Iris pigment epithelial cell (primary cell): Measurements from ENCODE around the gene KCTD4.
"Not testable (repeated sequence)": the region's sequence is repeated elsewhere in the genome, so short reads cannot be mapped to it uniquely, and the experiment has no call there.

Source experiments
- DNase-seq: peaks from one replicate; pipeline ENCODE4 v3.0.0-alpha.2; 2011; ENCODE audit warnings: low read depth

Gene KCTD4

GRCh38 chr13:45200701-45201232 is at the start of gene KCTD4:
TSS of gene KCTD4 (minus strand) at chr13:45201045. CDS start at chr13:45194567, 6,478 bp downstream.
- peak; percentile 46 for DNase-seq

GRCh38 chr13:45249662-45250061 is 48.8 kb upstream of the KCTD4 start:
- no peak for DNase-seq

GRCh38 chr13:45244736-45245135 is 43.9 kb upstream of the KCTD4 start:
- not testable (repeated sequence) for DNase-seq

DNA sequence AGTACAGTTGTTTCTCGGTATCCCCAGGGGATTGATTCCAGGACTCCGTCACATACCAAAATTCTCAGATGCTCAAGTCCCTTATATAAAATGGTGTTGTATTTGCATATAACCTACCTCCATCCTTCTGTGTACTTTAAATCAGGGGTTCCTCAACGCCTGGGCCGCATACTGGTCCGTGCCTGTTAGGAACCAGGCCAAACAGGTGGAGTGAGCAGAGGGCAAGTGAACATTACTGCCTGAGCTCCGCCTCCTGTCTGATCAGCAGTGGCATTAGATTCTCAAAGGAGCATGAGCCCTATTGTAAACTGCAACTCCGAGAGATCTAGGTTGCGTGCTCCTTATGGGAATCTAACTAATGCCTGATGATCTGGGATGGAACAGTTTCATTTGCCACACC is 42.2 kb upstream of the KCTD4 start:
- no peak for DNase-seq

GRCh38 chr13:45242524-45242923 is 41.7 kb upstream of the KCTD4 start:
- no peak for DNase-seq

DNA sequence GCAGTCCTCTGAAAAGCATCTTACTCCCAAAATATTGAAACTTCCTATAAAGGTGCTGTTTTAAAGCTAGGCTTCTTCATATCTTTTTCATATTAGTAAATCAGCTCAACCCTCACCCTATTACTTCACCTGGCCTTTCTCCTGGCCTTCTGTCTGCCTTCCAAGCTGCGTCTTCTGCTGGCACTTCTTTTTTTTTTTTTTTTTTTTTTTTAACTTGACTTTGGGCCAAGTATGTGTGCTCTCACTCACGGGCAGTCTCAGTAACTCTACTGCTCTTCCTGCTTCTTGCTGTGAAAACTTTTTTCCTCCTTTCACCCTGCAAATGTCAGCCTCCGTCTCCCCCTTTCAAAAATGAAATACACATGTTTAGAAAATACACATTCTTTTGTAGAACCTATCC is 41.2 kb upstream of the KCTD4 start:
- peak; percentile 58 for DNase-seq

- no peak for DNase-seq
Measured at GRCh38 chr13:45240143-45240542, 39.3 kb upstream of the KCTD4 start.

GRCh38 chr13:45238945-45239795 is 38.3 kb upstream of the KCTD4 start:
- peak; percentile 72 for DNase-seq

DNA sequence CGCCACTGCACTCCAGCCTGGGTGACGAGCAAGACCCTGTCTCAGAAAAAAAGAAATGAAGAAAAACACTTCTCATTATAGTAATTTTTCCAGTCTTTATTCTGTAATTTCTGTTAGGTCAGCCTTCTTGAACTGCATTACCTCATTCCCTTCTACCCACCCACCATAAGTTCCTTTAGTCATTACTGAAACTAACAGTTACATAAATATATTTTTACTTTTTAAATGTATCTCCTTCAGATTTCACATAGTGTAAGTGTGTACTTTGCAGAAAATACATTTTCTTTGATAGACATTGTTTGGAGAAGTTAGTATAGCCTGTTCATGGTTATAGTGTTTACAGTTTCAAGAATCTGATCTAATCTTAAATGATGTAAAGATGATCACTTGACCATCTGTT is 31.7 kb upstream of the KCTD4 start:
- DNase-seq, result no peak

- peak; percentile 41 for DNase-seq
Measured at GRCh38 chr13:45231722-45232121, 30.9 kb upstream of the KCTD4 start.

- no peak for DNase-seq
Measured at GRCh38 chr13:45231305-45231704, 30.5 kb upstream of the KCTD4 start.

DNA sequence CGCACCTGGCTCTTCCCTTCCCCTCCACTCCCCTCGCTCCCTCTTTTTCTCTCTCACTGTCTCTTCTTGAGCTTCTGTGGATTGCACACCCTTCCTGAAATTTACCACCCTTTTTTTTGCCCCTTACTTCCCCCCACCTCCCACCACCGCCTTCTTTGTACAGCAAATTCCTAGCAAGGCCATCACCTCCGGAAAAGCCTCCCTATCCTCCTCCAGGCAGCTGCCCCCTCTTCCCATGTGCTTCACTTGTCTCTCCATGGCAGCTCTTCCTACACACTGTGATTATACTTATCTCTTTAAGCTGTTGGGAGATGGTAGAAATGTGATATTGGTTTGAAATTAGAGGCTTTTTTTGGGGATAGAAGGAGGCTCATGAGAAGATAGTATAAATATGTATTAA is 28.3 kb upstream of the KCTD4 start:
- no peak for DNase-seq

DNA sequence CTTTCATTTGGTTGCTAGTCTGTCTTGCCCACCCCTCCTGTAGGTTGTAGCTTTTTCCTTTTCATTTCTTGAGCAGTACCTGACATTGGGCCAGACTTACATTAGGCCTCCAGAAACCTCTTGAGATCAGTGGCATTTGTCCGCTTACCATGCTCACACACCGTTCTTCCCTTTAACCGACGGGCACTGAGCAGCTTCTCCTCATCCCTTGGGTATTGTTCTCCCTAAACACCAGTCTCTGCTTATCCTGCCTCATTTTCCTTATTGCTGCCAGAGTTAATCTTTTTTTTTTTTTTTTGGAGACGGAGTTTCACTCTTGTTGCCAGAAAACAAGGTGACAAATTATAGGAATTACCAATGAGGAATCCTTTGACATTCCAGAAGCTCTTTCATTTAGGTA is 27.2 kb upstream of the KCTD4 start:
- no peak for DNase-seq

- no peak for DNase-seq
Measured at GRCh38 chr13:45226024-45226423, 25.2 kb upstream of the KCTD4 start.

DNA sequence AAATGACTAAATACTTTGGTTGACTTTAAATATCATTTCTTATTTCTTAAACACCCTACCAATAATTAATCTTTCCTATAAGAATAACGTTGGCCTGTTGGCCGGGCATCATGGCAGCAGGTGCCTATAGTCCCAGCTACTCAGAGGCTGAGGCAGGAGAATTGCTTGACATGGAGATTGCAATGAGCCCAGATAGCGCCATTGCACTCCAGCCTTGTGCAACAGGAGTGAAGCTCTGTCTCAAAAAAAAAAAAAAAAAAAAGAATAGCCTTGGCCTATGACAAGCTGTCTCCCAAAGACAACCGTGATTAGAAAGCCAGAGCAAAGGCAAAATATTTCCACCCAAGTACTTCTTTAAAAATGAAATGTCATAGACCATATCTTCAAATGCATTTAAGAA is 24.5 kb upstream of the KCTD4 start:
- DNase-seq, result no peak

DNA sequence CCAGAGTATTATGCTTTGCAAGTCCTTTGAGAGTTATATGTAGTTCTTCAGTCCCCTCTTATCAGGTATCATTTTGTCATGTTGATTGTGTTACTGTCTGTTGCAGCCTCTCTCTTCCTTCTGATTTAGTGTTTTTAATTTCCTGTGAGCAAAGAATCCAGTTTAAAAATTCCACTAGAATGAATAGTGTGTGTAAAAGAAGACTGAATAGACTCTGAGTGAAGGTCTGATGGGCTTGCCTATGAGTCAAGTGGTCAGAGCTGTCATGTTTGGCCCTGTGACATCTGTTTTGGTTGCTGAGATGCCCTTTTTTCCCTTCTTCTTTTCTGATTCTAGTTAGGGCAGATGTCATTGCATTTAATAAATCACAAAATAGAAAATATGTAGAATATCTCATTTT is 23.3 kb upstream of the KCTD4 start:
- peak; percentile 31 for DNase-seq

GRCh38 chr13:45222919-45223318 is 22.1 kb upstream of the KCTD4 start:
- no peak for DNase-seq

- no peak for DNase-seq
Measured at GRCh38 chr13:45222516-45222915, 21.7 kb upstream of the KCTD4 start.

GRCh38 chr13:45220403-45220802 is 19.6 kb upstream of the KCTD4 start:
- DNase-seq, result no peak

- DNase-seq, result peak; percentile 77
Measured at GRCh38 chr13:45219938-45220375, 19.1 kb upstream of the KCTD4 start.

DNA sequence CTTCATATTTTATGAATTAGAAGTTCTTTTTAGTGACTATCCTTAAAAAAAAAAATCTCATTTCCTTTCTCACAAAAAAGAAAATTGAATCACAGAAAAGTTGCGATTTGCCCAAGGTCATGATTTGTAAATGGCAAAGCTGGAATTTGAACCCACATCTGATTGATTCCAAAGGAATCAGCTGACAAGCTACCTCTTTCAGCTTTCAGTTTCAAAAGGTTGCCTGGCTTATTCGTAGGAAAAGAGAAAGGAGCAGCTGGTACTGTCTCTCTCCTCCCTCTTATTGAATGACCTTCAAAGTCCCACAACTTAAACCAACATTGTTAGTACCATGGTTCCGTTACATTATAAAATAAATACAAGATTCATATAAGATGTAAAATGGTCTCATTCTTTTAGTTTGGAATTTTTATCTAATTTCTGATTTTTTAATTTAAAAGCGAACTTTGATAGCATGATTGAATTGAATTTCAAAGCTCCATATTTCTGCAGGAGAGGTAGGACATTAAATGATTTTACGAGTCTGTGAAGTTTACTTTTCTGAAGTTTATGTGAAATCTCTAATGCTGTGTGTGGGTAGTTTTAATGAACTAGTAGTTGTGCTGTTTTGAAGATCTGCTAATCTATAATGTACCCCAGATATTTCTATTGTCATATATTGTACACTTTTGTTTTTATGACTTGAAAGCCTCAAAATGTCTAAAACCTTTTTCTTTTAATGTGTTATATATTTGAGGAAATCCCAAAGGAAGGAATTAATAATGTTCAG is 18.5 kb upstream of the KCTD4 start:
- peak; percentile 60 for DNase-seq

- DNase-seq, result no peak
Measured at GRCh38 chr13:45218689-45219088, 17.8 kb upstream of the KCTD4 start.

DNA sequence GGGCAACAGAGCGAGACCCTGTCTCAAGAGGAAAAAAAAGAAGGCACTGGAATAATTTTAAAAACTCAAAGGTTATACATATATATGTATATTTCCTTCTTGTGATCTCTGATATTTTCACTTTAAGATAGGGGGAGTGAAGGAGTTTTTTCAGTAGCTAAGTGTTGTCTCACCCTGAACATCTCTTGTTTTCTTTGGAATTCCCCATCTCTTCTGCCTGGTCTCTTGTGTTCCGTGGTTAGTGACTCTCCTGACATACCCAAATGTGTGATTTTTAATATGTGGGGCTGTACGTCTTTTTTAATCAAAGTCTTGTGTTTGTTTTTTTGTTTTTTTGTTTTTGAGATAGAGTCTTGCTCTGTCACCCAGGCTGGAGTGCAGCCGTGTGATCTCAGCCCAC is 15.3 kb upstream of the KCTD4 start:
- no peak for DNase-seq
